Stimulated activated CD4-positive, alpha-beta T cell treated with anti-CD3 and anti-CD28 coated beads, TNF-alpha, amount 100 ng/mL, for 4 hours (primary cell): ENCODE measurements around the gene TNMD.
"Not testable (repeated sequence)": the region's sequence is repeated elsewhere in the genome, so short reads cannot be mapped to it uniquely, and the experiment has no call there.

ENCODE experiments used
- DNase-seq, 3 experiments: peaks; one replicate each; pipeline ENCODE4 v3.0.0-alpha.2; 2020; ENCODE audit warnings: low read depth in 3 of 3

The TNMD gene

GRCh38 chrX:100584611-100585010 is at the start of gene TNMD:
TSS of gene TNMD (plus strand) at chrX:100584936. CDS start at chrX:100585019, 83 bp downstream.
- DNase-seq = no peak

DNA sequence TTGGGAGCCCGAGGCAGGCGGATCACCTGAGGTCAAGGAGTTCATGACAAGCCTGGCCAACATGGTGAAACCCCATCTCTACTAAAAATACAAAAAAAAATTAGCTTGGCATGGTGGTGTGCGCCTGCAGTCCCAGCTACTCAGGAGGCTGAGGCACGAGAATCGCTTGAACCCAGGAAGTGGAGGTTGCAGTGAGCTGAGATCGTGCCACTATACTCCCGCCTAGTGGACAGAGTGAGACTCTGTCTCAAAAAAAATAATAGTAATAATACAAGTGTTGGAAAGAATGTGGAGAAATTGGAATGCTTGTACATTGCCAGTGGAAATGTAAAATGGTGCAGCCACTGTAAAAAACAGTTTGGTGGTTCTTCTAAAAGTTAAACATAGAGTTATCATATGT is 19.2 kb upstream of the TNMD start:
- not testable (repeated sequence) for DNase-seq

DNA sequence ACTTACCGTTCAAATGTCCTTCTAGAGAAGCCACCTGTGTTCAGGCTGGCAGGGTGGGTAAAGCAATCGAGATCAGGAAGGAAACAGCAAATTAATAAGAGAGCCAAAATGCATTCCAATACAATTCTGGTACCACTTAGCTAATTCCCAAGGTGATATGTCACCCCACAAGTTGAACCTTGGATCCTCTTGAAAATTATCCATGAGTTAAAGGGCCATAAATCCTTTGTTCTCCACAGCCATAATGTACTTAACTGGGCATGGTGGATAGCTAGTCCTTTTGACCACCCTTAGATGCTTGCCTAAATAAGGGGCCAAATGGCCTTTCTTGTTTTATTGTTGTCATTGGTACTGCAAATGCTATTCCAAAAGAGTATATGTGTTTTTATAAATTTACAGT is 2.0 kb downstream of the TNMD start:
- no peak for DNase-seq

DNA sequence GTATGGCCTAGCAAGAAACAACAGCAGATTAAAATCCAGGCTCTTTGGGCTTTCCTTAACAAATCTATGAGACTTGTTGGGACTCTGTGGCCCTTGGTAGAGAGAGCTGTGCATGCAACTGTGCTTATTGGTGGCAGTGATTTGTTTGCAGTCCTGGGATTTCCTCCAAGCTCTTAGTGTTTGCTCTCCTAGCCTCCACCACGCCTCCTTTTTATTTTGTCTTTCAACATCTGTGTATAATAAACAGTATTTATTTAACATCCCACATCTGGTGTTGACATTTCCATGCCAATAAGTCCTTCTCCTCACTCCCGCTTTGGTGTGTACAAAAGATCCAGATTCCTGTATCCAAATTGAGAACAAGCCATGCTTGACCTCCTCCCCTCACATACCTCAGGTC is 3.1 kb downstream of the TNMD start:
- no peak for DNase-seq

DNA sequence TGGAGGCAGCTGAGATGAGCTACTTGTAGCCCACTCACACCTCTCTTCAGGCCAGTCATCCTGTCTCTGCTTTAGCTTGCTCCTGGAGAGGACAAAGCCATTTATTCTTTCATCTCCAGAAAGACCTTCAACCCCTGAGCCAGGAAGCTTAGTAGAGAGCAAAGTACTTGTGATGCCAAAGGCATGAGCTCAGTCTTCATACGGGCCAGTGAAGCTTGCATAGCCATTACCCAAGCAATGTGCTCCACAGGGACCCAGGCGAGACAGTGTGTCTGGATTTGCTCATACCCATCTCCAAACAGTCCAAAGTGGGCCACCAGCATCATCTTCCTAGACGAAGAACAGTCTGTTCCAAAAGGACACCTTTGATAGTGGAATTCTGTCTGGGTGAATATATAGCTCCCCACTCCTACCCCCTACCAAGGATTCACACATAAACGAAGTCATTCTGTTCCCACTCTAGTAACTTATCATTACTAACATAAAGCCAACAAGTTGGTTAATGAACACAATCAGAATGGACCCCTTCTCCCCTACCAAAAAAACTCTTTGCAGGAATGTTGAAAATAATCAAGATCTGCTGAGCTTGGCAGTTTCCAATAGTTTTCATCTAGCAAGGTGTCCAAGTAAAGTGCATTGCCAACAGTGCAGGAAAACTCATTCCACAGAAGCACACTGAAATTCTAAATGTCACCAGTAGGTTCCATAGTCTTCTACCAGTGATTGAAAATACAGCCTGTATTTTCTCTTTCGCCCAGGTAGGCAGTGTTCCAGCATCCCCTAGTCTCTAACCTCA is 6.7 kb downstream of the TNMD start:
- DNase-seq = no peak

GRCh38 chrX:100593126-100593525 is 8.4 kb downstream of the TNMD start:
- no peak for DNase-seq

DNA sequence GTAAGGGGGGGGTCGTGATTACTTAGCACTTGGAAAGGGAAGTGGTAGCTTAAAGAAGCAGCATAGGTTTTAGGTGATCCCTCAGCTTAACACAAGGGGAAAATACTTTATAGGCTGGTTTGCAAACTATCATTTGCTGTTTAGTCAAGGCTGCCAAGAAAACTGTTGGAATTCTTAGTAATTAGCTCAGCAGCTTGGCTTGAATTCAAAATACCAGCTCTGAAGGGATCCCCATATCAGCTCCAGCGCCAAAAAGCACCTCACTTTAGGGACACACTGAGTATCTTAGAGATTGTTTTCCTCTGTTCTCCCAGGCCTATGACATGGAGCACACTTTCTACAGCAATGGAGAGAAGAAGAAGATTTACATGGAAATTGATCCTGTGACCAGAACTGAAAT is 8.8 kb downstream of the TNMD start:
- no peak for DNase-seq

DNA sequence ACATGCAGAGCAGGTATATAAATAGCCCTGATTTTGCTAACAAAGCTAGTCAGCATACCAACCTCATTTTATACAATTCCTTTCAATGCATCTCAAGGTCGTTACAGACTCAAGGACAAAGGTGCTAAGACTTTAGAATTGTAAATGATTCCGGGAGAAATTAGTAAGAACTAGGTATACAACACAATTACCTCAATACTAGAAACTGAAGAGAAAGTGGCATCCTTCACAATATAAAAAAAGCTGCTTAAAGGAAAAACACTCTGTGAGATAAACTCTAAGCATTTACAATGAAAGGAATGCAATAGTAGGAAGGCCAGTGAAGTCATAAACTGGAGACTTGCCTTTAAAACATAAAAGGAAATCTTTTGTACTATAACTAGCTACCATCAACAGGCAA is 11.9 kb downstream of the TNMD start:
- DNase-seq = no peak

DNA sequence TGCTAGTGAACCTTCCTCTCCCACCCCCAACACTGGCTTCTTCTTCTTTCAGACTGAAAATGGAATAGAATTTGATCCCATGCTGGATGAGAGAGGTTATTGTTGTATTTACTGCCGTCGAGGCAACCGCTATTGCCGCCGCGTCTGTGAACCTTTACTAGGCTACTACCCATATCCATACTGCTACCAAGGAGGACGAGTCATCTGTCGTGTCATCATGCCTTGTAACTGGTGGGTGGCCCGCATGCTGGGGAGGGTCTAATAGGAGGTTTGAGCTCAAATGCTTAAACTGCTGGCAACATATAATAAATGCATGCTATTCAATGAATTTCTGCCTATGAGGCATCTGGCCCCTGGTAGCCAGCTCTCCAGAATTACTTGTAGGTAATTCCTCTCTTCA is 14.7 kb downstream of the TNMD start:
- DNase-seq = no peak

GRCh38 chrX:100600340-100600739 is 15.6 kb downstream of the TNMD start:
- DNase-seq = no peak

- no peak for DNase-seq
Measured at GRCh38 chrX:100600758-100601157, 16.0 kb downstream of the TNMD start.

DNA sequence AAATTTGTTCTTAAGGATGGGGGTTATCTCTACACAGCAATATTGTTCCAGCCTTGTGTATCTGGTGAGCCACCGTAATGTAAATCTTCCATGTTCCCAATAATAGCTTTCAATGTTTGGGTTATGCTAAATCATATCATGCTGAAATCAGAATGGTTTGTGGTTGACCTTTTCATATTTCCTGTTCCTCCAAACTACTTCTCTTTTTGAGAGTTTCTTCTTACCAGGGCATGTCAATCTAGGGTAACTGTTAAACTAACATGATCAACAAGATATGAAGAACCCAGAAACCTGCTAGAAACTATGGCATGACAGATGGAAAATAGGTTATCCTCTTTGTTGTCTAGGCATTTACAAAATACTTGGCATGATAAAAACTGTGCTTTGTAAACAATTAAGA is 22.0 kb downstream of the TNMD start:
- no peak for DNase-seq

DNA sequence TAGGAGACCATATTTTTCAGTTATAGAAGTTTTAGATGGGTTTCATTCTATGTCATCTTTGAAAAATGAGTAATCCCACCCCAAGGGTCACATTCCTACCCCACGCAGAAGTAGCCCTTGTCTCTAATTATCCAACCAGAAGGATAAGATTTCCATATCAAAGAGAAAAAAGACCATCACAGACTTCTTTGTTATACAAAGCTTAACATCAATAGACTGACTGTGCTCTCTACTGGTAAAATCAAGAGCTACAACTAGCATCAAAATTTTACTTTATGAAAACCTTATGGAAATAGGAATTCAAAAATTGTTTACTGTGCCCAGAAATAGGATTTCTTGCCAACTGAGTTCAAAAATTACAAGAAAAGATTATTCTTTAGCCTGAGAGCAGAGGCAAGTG is 24.9 kb downstream of the TNMD start:
- DNase-seq = no peak

GRCh38 chrX:100611951-100612350 is 27.2 kb downstream of the TNMD start:
- no peak for DNase-seq

DNA sequence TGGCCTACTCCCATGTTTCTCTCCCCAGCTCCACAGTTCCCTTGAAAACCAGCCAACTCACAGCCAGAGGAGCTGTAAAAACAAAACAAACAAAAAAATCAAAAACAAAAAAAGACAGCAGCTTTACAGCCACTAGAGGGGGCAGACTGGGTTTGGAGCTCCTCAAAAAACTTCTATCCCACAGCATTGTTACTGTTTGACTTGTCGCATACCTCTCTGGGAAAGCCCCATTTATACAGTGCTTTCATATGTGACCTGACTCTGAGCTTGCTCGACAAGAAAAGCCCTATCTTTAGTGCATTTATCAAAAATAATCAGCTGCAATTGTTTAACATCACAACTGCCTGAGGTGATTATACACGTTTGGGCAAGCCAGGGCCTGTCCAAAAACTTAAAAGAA is 30.3 kb downstream of the TNMD start:
- no peak for DNase-seq

GRCh38 chrX:100623001-100623400 is 38.3 kb downstream of the TNMD start:
- DNase-seq = no peak

DNA sequence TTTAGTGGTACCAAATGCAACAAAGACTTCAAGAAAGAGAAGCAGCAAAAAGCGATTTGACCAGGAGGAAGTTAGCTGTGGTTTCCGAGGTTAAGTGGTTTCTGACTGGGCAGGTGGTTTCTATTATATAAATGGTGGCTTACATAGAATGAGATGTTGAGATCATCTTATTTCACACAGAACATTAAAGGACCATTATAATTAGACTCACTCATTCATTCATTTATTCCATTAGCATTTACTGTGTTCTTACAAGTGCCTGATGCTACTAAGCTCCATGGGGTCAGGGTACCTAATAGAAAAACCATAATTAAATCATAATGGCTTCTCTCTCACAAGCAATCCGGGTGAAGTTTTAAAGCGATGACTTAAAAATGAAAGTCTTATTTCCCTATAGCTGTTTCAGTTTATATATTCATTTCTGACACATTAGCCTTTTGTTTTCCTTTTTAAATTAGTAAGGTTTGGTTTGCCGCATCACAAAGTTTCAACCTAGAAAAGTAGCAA is 41.3 kb downstream of the TNMD start:
- DNase-seq = no peak

GRCh38 chrX:100635040-100635439 is 50.3 kb downstream of the TNMD start:
- DNase-seq = no peak

GRCh38 chrX:100635989-100636320 is 51.2 kb downstream of the TNMD start:
- no peak for DNase-seq

DNA sequence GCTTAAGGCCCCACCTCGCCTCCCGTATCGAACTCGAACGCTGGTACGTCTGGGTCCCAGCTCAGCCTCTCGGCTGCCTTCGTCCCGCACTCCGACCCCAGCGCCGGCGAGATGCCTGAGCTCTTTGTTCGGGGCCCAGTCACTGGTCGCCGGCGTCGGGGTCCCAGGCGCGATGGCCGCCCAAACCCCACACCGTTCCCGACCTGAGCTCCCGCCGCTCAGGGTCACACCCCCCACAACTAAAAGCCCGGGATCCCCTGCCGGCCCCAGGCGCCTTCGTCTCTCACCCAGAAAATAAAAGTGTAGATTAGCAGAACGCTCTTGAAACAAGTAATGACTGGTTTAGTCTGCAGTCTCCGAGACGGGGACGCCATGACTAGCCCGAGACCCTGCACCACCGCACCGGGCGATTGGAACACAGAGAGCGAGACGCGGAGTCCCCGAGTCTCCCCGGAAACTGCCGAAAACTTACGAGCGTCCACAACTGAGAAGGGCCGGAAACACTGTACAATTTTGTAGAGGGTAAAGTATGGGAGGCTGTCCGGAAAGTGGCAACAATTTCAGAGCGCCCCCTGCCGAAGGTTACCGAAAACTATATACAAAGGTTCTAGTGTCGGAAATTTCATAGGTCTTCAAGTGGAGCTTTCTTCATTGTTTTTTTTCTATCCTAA is 51.7 kb downstream of the TNMD start, which contains the start of gene TSPAN6:
TSPAN6 (minus strand) TSS at position 486 of the 671 bp plus-strand sequence; CDS start at position 374, 112 bp downstream.
- peak; percentile 43 to 59 (median 48) for DNase-seq

- no peak for DNase-seq
Measured at GRCh38 chrX:100642290-100642689, 57.6 kb downstream of the TNMD start.

DNA sequence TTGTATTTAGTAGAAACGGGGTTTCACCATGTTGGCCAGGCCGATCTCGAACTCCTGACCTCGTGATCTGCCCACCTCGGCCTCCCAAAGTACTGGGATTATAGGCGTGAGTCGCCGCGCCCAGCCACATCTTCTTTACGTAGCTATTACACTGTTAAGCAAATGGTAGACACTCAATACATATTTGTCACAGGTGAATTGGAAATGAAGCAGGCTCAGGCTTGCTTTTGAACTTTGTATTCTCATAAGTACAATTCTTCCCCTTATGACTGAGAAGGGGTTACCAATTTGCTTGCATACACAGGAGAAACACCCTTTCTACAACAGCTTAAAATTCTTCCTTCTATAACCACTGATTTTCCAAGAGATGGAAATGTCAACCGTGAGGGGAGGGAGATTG is 58.5 kb downstream of the TNMD start:
- DNase-seq = no peak
